ENCODE data around the gene PDE11A. TPM values are rescaled to one million over a fixed set of nuclear protein-coding genes. Genes with fewer than 3 reads are reported as not detected.

PDE11A gene
- total and polyA plus RNA-seq, 2 of the 8 experiments (the other 6 are each of a cell fraction or from before 2014, with no cell fraction given) = 0.19 to 0.23 TPM

GRCh38 chr2:177611310-177611886 is 461.2 kb downstream of the PDE11A start:
- Histone ChIP-seq H3K4ac (replicated peaks; ENCODE audit: insufficient read length, low read depth, low read length) (no peak overlapping the region), H4K91ac (replicated peaks; ENCODE audit: insufficient read length, low read length) (no peak overlapping the region), H3K9me3 (ENCODE audit: insufficient read depth in 2 of 2, low read depth in 1 of 2, low read length in 1 of 2) (no peaks in the 10 kb centered on the region), H2AFZ (ENCODE audit: low read length) (no peak overlapping the region), H3K79me2 (ENCODE audit: control insufficient read depth in 1 of 2, insufficient read depth in 2 of 2, low read length in 2 of 2) (no peaks in the 10 kb centered on the region), H3K9ac (replicated peaks in 1 of 4; ENCODE audit: extremely low read depth in 1 of 4, low read depth in 3 of 4, low read length in 3 of 4) (no peak overlapping the region), H3K14ac (ENCODE audit: insufficient read length) (no peak overlapping the region), H3K23me2 (ENCODE audit: low read depth, low read length) (no peaks in the 10 kb centered on the region), H3K27ac (ENCODE audit: low read depth, low read length) (no peak overlapping the region), H2BK12ac (ENCODE audit: low read depth, low read length) (no peak overlapping the region), H3K4me3 (ENCODE audit: extremely low read depth in 1 of 4, insufficient read depth in 2 of 4, low read depth in 3 of 4, low read length in 4 of 4) (no peak overlapping the region), H2BK5ac (ENCODE audit: low read depth, low read length) (no peak overlapping the region), H3K4me1 (replicated peaks in 1 of 4; ENCODE audit: control insufficient read depth in 3 of 4, insufficient read depth in 4 of 4, low read length in 3 of 4) (peaks cover 0 to 2% (median 0%) of the 10 kb centered on the region in 4 experiments; a peak in 1 of 7 replicates), H2BK20ac (ENCODE audit: low read length) (no peak overlapping the region), H3K23ac (ENCODE audit: insufficient read length) (no peak overlapping the region), H3K56ac (replicated peaks; ENCODE audit: insufficient read length, low read depth, low read length) (no peak overlapping the region), H2BK15ac (ENCODE audit: low read length) (no peak overlapping the region), H2BK120ac (replicated peaks; ENCODE audit: low read depth, low read length) (no peak overlapping the region), H4K20me1 (replicated peaks in 1 of 2; ENCODE audit: control insufficient read depth in 1 of 2, insufficient read depth in 2 of 2, low read length in 2 of 2) (peaks cover 0 to 3% of the 10 kb centered on the region in 2 experiments), H3K79me1 (ENCODE audit: low read depth, low read length) (no peaks in the 10 kb centered on the region), H3K4me2 (ENCODE audit: insufficient read depth in 1 of 2, low read depth in 2 of 2, low read length in 2 of 2) (no peak overlapping the region), H4K5ac (ENCODE audit: insufficient read length, low read depth, low read length) (no peak overlapping the region), H3K27me3 (replicated peaks in 1 of 4; ENCODE audit: control insufficient read depth in 3 of 4, extremely low read depth in 1 of 4, insufficient read depth in 3 of 4, low read length in 3 of 4) (no peaks in the 10 kb centered on the region), H3K36me3 (ENCODE audit: control insufficient read depth in 2 of 4, insufficient read depth in 4 of 4, low read length in 3 of 4) (no peaks in the 10 kb centered on the region), H3K18ac (ENCODE audit: extremely low read depth, low read length) (no peak overlapping the region), H2AK5ac (ENCODE audit: low read depth, low read length) (no peak overlapping the region), H4K8ac (ENCODE audit: extremely low read depth, insufficient read depth, low read length) (no peak overlapping the region)
- WGBS, 2 experiments (ENCODE audit: extremely low coverage in 1 of 2, insufficient coverage in 1 of 2, insufficient read length in 1 of 2, insufficient replicate concordance in 2 of 2, low coverage in 1 of 2, low lambda C conversion rate in 2 of 2, missing lambda C conversion rate in 1 of 2) = 92% methylated on average over 6 of the region's 6 CpGs; no CpG with 5 or more reads in 1 of the 2 experiments
- DNase-seq (ENCODE audit: low read depth in 1 of 2, low spot score in 2 of 2) (no peak), FAIRE-seq (no peak)
- ChIA-PET POLR2A (ENCODE audit: partially characterized antibody) (no interaction called here), CTCF (ENCODE audit: partially characterized antibody) (interaction anchor here (1.2 to 1.4 kb wide), 2 partner anchors 10 to 119 kb away, joined by 3 to 8 read pairs; no protein-coding TSS in a partner anchor)
- TF ChIP-seq TAF7 (optimal IDR thresholded peaks at IDR 0.05; ENCODE audit: borderline replicate concordance, low read depth, low read length) (no peak), BACH1 (IDR thresholded peaks at IDR 0.05; ENCODE audit: low read length) (no peak), POU5F1 (IDR thresholded peaks at IDR 0.05; ENCODE audit: low read depth, low read length) (no peak), KDM1A (IDR thresholded peaks at IDR 0.05; ENCODE audit: borderline replicate concordance, low read length) (no peak), SIN3A (conservative IDR thresholded peaks at IDR 0.05 in 1 of 2, IDR thresholded peaks at IDR 0.05 in 1 of 2; ENCODE audit: low read depth in 1 of 2, low read length in 2 of 2) (no peak), EP300 (IDR thresholded peaks at IDR 0.05; ENCODE audit: borderline replicate concordance in 1 of 2, low read depth in 2 of 2, low read length in 2 of 2) (no peak), RXRA (IDR thresholded peaks at IDR 0.05; ENCODE audit: insufficient read depth, low read depth, low read length) (no peak), RFX5 (IDR thresholded peaks at IDR 0.05; ENCODE audit: borderline replicate concordance, low read depth, low read length) (no peak), JUN (IDR thresholded peaks at IDR 0.05; ENCODE audit: low read depth, low read length) (no peak)

Measured in H1 (cell line).